Measurements from ENCODE around the gene PRM1.

The PRM1 gene

GRCh38 chr16:11306381-11306780 is 25.3 kb upstream of the PRM1 start:
- Histone ChIP-seq H3K23ac (ENCODE audit: low read depth, low read length, poor library complexity) (no peak overlapping the region), H3K27me3 (ENCODE audit: control insufficient read depth in 3 of 3, insufficient read depth in 3 of 3, low read depth in 1 of 3, low read length in 3 of 3) (no peaks in the 10 kb centered on the region), H3K4me2 (ENCODE audit: insufficient read depth, low read length, poor library complexity, severe bottlenecking) (no peak overlapping the region), H3K36me3 (replicated peaks in 1 of 2; ENCODE audit: control insufficient read depth in 2 of 2, insufficient read depth in 2 of 2, low read length in 2 of 2) (no peaks in the 10 kb centered on the region), H3K9me3 (replicated peaks in 1 of 2; ENCODE audit: control insufficient read depth in 2 of 2, insufficient read depth in 1 of 2, low read depth in 1 of 2, low read length in 2 of 2) (no peaks in the 10 kb centered on the region), H4K8ac (ENCODE audit: low read depth, low read length) (no peak overlapping the region), H2BK120ac (ENCODE audit: low read depth, low read length) (no peak overlapping the region), H3K4me3 (ENCODE audit: low read length in 2 of 2) (no peak overlapping the region), H2AK5ac (ENCODE audit: low read depth, low read length) (no peak overlapping the region), H3K79me1 (ENCODE audit: low read depth, low read length) (no peaks in the 10 kb centered on the region), H3K14ac (ENCODE audit: low read length) (no peak overlapping the region), H2BK5ac (ENCODE audit: low read length) (no peak overlapping the region), H3K4me1 (ENCODE audit: control insufficient read depth in 2 of 2, insufficient read depth in 1 of 2, low read depth in 1 of 2, low read length in 2 of 2) (peaks cover 0 to 4% of the 10 kb centered on the region in 2 donors), H2BK15ac (ENCODE audit: low read length) (no peak overlapping the region), H2BK12ac (ENCODE audit: low read length) (no peak overlapping the region), H3K27ac (replicated peaks; ENCODE audit: low read length) (no peak overlapping the region), H3K4ac (ENCODE audit: low read length) (no peak overlapping the region), H2AFZ (ENCODE audit: low read length) (no peak overlapping the region), H3K18ac (ENCODE audit: low read length) (no peak overlapping the region), H4K91ac (ENCODE audit: low read depth, low read length, poor library complexity) (no peak overlapping the region), H3K9ac (ENCODE audit: low read depth, low read length, poor library complexity) (no peak overlapping the region)
- DNase-seq (ENCODE audit: low spot score) = no peak
- no CpG with 5 or more reads among the region's 8 CpGs for WGBS, 2 donors (ENCODE audit: extremely low coverage in 2 of 2, insufficient read length in 2 of 2, insufficient replicate concordance in 1 of 2)

GRCh38 chr16:11303405-11304138 is 22.4 kb upstream of the PRM1 start:
- Histone ChIP-seq H3K79me1 (ENCODE audit: low read depth, low read length) (no peaks in the 10 kb centered on the region), H3K9ac (ENCODE audit: low read depth, low read length, poor library complexity) (no peak overlapping the region), H3K4ac (ENCODE audit: low read length) (no peak overlapping the region), H3K27ac (replicated peaks; ENCODE audit: low read length) (no peak overlapping the region), H3K4me2 (ENCODE audit: insufficient read depth, low read length, poor library complexity, severe bottlenecking) (no peak overlapping the region), H2BK120ac (ENCODE audit: low read depth, low read length) (no peak overlapping the region), H2AFZ (ENCODE audit: low read length) (no peak overlapping the region), H2BK5ac (ENCODE audit: low read length) (no peak overlapping the region), H4K91ac (ENCODE audit: low read depth, low read length, poor library complexity) (no peak overlapping the region), H3K14ac (ENCODE audit: low read length) (no peak overlapping the region), H3K23ac (ENCODE audit: low read depth, low read length, poor library complexity) (no peak overlapping the region), H3K18ac (ENCODE audit: low read length) (no peak overlapping the region), H2BK12ac (ENCODE audit: low read length) (no peak overlapping the region), H3K4me3 (ENCODE audit: low read length in 2 of 2) (no peak overlapping the region), H3K4me1 (ENCODE audit: control insufficient read depth in 2 of 2, insufficient read depth in 1 of 2, low read depth in 1 of 2, low read length in 2 of 2) (peaks cover 0 to 2% of the 10 kb centered on the region in 2 donors), H4K8ac (ENCODE audit: low read depth, low read length) (no peak overlapping the region), H3K27me3 (ENCODE audit: control insufficient read depth in 3 of 3, insufficient read depth in 3 of 3, low read depth in 1 of 3, low read length in 3 of 3) (no peaks in the 10 kb centered on the region), H3K9me3 (replicated peaks in 1 of 2; ENCODE audit: control insufficient read depth in 2 of 2, insufficient read depth in 1 of 2, low read depth in 1 of 2, low read length in 2 of 2) (no peaks in the 10 kb centered on the region), H3K36me3 (replicated peaks in 1 of 2; ENCODE audit: control insufficient read depth in 2 of 2, insufficient read depth in 2 of 2, low read length in 2 of 2) (no peaks in the 10 kb centered on the region), H2AK5ac (ENCODE audit: low read depth, low read length) (no peak overlapping the region), H2BK15ac (ENCODE audit: low read length) (no peak overlapping the region)
- DNase-seq (ENCODE audit: low spot score) = no peak
- no CpG with 5 or more reads among the region's 18 CpGs for WGBS, 2 donors (ENCODE audit: extremely low coverage in 2 of 2, insufficient read length in 2 of 2, insufficient replicate concordance in 1 of 2)

GRCh38 chr16:11302977-11303376 is 21.8 kb upstream of the PRM1 start:
- H3K4me3 ChIP-seq (ENCODE audit: low read length in 2 of 2) = no peak overlapping the region
- no peak overlapping the region for H2AK5ac ChIP-seq (ENCODE audit: low read depth, low read length)
- H4K91ac ChIP-seq (ENCODE audit: low read depth, low read length, poor library complexity) = no peak overlapping the region
- H3K4ac ChIP-seq (ENCODE audit: low read length) = no peak overlapping the region
- no peak overlapping the region for H3K9ac ChIP-seq (ENCODE audit: low read depth, low read length, poor library complexity)
- no peaks in the 10 kb centered on the region for H3K79me1 ChIP-seq (ENCODE audit: low read depth, low read length)
- no peak overlapping the region for H4K8ac ChIP-seq (ENCODE audit: low read depth, low read length)
- H3K4me1 ChIP-seq (ENCODE audit: control insufficient read depth in 2 of 2, insufficient read depth in 1 of 2, low read depth in 1 of 2, low read length in 2 of 2) = peaks cover 0 to under 1% of the 10 kb centered on the region in 2 donors
- H3K23ac ChIP-seq (ENCODE audit: low read depth, low read length, poor library complexity) = no peak overlapping the region
- no peak overlapping the region for H3K18ac ChIP-seq (ENCODE audit: low read length)
- DNase-seq (ENCODE audit: low spot score) = no peak
- no peak overlapping the region for H2BK12ac ChIP-seq (ENCODE audit: low read length)
- H3K4me2 ChIP-seq (ENCODE audit: insufficient read depth, low read length, poor library complexity, severe bottlenecking) = no peak overlapping the region
- no peaks in the 10 kb centered on the region for H3K36me3 ChIP-seq (replicated peaks in 1 of 2; ENCODE audit: control insufficient read depth in 2 of 2, insufficient read depth in 2 of 2, low read length in 2 of 2)
- H3K9me3 ChIP-seq (replicated peaks in 1 of 2; ENCODE audit: control insufficient read depth in 2 of 2, insufficient read depth in 1 of 2, low read depth in 1 of 2, low read length in 2 of 2) = no peaks in the 10 kb centered on the region
- H3K27ac ChIP-seq (replicated peaks; ENCODE audit: low read length) = no peak overlapping the region
- no peak overlapping the region for H3K14ac ChIP-seq (ENCODE audit: low read length)
- H3K27me3 ChIP-seq (ENCODE audit: control insufficient read depth in 3 of 3, insufficient read depth in 3 of 3, low read depth in 1 of 3, low read length in 3 of 3) = no peaks in the 10 kb centered on the region
- no peak overlapping the region for H2AFZ ChIP-seq (ENCODE audit: low read length)
- no peak overlapping the region for H2BK120ac ChIP-seq (ENCODE audit: low read depth, low read length)
- H2BK5ac ChIP-seq (ENCODE audit: low read length) = no peak overlapping the region
- H2BK15ac ChIP-seq (ENCODE audit: low read length) = no peak overlapping the region
- WGBS, 2 donors (ENCODE audit: extremely low coverage in 2 of 2, insufficient read length in 2 of 2, insufficient replicate concordance in 1 of 2) = no CpG with 5 or more reads among the region's 4 CpGs

- DNase-seq (ENCODE audit: low spot score) = no peak
- H3K9me3 ChIP-seq (replicated peaks in 1 of 2; ENCODE audit: control insufficient read depth in 2 of 2, insufficient read depth in 1 of 2, low read depth in 1 of 2, low read length in 2 of 2) = no peaks in the 10 kb centered on the region
- no peak overlapping the region for H2AFZ ChIP-seq (ENCODE audit: low read length)
- no peak overlapping the region for H3K9ac ChIP-seq (ENCODE audit: low read depth, low read length, poor library complexity)
- no peak overlapping the region for H2AK5ac ChIP-seq (ENCODE audit: low read depth, low read length)
- no peak overlapping the region for H3K27ac ChIP-seq (replicated peaks; ENCODE audit: low read length)
- H3K18ac ChIP-seq (ENCODE audit: low read length) = no peak overlapping the region
- no peaks in the 10 kb centered on the region for H3K27me3 ChIP-seq (ENCODE audit: control insufficient read depth in 3 of 3, insufficient read depth in 3 of 3, low read depth in 1 of 3, low read length in 3 of 3)
- H3K4me2 ChIP-seq (ENCODE audit: insufficient read depth, low read length, poor library complexity, severe bottlenecking) = no peak overlapping the region
- H4K8ac ChIP-seq (ENCODE audit: low read depth, low read length) = no peak overlapping the region
- no peak overlapping the region for H3K14ac ChIP-seq (ENCODE audit: low read length)
- peaks cover 2 to 11% of the 10 kb centered on the region in 2 donors for H3K4me1 ChIP-seq (ENCODE audit: control insufficient read depth in 2 of 2, insufficient read depth in 1 of 2, low read depth in 1 of 2, low read length in 2 of 2)
- H3K4me3 ChIP-seq (ENCODE audit: low read length in 2 of 2) = no peak overlapping the region
- no peaks in the 10 kb centered on the region for H3K79me1 ChIP-seq (ENCODE audit: low read depth, low read length)
- no peak overlapping the region for H4K91ac ChIP-seq (ENCODE audit: low read depth, low read length, poor library complexity)
- no peak overlapping the region for H2BK15ac ChIP-seq (ENCODE audit: low read length)
- no peak overlapping the region for H2BK12ac ChIP-seq (ENCODE audit: low read length)
- H3K23ac ChIP-seq (ENCODE audit: low read depth, low read length, poor library complexity) = no peak overlapping the region
- WGBS, 2 donors (ENCODE audit: extremely low coverage in 2 of 2, insufficient read length in 2 of 2, insufficient replicate concordance in 1 of 2) = no CpG with 5 or more reads among the region's 4 CpGs
- H3K4ac ChIP-seq (ENCODE audit: low read length) = no peak overlapping the region
- no peaks in the 10 kb centered on the region for H3K36me3 ChIP-seq (replicated peaks in 1 of 2; ENCODE audit: control insufficient read depth in 2 of 2, insufficient read depth in 2 of 2, low read length in 2 of 2)
- no peak overlapping the region for H2BK120ac ChIP-seq (ENCODE audit: low read depth, low read length)
- no peak overlapping the region for H2BK5ac ChIP-seq (ENCODE audit: low read length)
Measured at GRCh38 chr16:11301645-11302501, 20.7 kb upstream of the PRM1 start.

All from neuronal stem cell (in vitro differentiated cells).